Mesenteric fat pad (tissue), 1 donor: ENCODE data around the gene IGFN1. TPM values are rescaled to one million over a fixed set of nuclear protein-coding genes. Genes with fewer than 3 reads are reported as not detected.

Experiments
- DNase-seq: peaks from one replicate; pipeline ENCODE4 v3.0.0-alpha.2; 2020; ENCODE audit warnings: low spot score
- total RNA-seq: library from RNA; stranded (reverse); fragmentation: NEBNext Ultra II Directional; extraction: Animal tissue kit (Norgen Biotek cat#: 25700); gene quantifications from one replicate; pipeline ENCODE4 v1.2.1, GENCODE V29; 2021
- donor health status: DM: yes; HTN: yes; CAD: no.

The IGFN1 gene
- total RNA-seq, 1 donor from 2014 or later, result not detected

GRCh38 chr1:201184307-201185122, 6.1 kb upstream of the IGFN1 start:
- no peak for DNase-seq

- DNase-seq, result no peak
Observed at GRCh38 chr1:201185123-201185453, 5.5 kb upstream of the IGFN1 start.

- peak; percentile 73 for DNase-seq
Observed at GRCh38 chr1:201185527-201186128, 5.0 kb upstream of the IGFN1 start.

GRCh38 chr1:201186192-201186591, 4.4 kb upstream of the IGFN1 start:
- DNase-seq, result no peak

DNA sequence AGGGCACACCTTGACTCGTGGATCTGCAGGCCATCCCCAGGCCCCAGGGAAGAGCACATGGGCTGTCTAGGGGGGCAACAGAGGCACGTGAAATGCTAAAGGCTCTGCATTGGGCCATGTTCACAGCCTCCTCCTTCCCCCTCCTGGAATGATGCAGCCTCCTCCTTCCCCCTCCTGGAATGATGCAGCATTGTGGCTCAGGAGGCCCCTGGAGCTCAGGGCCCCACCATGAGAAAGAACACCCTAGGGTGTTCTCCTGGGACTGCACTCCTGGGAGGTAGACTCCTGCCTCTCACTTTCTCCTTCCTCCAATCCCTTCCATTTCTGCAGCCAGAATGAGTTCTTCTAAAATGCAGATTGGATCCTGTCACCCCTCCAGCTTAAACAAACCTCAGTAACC, 1.5 kb upstream of the IGFN1 start:
- DNase-seq, result peak; percentile 41

- peak; percentile 76 for DNase-seq
Observed at GRCh38 chr1:201190005-201190404, 619 bp upstream of the IGFN1 start.

DNA sequence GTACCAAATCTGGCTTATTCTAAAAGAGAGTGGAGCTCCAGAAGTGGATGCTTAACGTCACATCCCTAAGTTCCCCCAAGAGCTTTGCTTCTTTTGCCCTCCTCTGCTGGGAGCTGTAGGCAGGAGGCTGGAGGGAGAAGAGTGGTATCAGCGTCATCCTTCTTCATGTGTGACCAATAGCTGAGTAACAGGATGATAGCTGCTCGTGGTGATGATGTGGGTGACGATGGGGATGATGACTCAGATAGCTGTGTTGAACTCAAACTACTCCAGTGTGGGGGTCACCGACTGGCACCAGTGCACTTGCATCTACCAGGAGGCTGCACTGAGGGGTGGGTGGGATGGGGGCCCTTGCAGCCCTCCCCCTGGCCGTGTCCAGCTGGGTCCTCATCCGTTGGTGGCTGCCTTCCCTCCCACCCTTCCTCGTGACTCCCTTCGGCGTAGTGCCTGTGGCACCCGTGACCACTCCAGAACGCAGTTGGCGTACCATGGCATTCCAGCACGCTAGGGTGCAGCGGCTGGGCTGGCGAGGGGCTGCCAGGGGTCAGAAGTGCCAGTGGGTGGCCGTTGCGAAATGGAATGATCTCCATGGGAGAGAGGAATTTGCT, 1.1 kb downstream of the IGFN1 start:
- no peak for DNase-seq

- DNase-seq, result no peak
Observed at GRCh38 chr1:201192261-201192788, 1.7 kb downstream of the IGFN1 start.

DNA sequence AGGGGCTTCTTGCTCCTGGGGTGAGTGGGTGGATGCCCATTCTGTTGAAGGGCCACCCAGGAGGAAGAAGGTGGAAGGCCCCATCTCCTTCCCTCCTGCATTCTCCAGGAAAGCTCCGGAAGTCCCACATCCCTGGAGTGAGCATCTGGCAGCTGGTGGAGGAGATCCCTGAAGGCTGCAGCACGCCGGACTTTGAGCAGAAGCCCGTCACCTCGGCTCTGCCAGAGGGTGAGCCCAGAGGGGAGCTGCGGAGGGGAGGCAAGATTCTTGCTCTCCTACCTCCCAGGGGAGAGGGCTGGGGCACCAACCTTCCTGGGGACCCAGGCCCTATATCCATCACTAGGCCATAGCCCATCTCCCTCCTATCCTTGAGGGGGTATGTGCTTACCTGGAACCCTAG, 3.4 kb downstream of the IGFN1 start:
- no peak for DNase-seq

DNA sequence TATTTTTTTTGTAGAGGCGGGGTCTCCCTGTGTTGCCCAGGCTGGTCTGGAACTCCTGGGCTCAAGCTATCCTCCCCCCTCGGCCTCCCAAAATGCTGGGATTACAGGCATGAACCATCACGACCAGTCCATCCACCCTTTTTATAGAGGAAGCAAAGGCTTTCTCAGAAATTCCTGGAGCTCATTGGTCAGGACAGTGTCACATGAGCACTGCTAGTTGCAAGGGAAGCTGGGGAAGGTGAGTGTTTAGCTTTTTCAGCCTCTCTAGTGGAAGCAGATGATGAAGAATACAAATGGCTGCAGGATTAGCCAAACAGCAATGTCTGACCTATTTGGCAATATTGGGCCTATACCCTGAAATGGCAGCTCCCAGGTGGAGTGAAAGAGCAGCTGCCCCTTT, 8.0 kb downstream of the IGFN1 start:
- no peak for DNase-seq

GRCh38 chr1:201205036-201205435, 14.4 kb downstream of the IGFN1 start:
- DNase-seq, result no peak

GRCh38 chr1:201206176-201206575, 15.6 kb downstream of the IGFN1 start:
- no peak for DNase-seq

DNA sequence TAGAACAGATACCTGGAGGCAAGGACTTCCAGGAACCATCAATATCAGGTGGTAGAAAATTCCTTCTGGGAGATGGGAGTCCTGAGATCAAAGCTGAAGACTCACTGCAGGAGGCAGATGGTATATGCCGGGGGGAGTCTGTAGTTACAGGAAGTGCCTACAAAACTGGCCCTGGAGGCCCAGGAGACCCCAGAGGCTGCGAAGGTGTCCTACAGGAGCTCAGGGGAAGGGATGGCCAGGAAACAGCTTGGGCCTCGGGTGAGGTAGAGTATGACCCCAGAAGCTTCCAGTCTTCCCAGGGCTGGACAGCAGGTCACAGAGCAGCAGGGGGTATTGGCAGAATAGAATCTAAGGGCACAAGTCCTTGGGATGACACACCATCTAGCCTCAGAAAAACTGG, 16.4 kb downstream of the IGFN1 start:
- DNase-seq, result no peak

DNA sequence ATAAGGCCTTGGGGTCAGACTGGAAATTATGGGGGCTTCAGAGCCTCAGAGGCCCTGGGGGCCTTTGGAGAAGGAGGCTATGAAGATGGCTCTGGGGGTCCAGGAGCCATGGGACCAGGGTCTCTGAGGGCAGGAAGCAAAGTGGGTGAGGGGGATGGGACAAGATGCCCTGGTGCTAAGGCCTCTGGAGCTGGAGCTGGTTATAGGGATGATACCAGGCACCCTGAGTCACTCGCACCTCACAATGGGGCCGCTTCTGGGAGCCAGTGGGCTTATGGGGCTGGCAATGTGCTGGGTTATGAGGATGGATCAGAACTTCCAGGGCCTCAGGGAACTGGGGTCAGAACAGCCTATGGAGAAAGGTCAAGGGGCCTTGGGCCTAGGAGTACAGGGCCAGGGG, 17.6 kb downstream of the IGFN1 start:
- DNase-seq, result no peak

- DNase-seq, result peak; percentile 47
Observed at GRCh38 chr1:201212056-201212455, 21.4 kb downstream of the IGFN1 start.

- peak; percentile 85 for DNase-seq
Observed at GRCh38 chr1:201212461-201213055, 21.9 kb downstream of the IGFN1 start.

- DNase-seq, result peak; percentile 81
Observed at GRCh38 chr1:201213106-201213770, 22.6 kb downstream of the IGFN1 start.

GRCh38 chr1:201213926-201214325, 23.3 kb downstream of the IGFN1 start:
- DNase-seq, result peak; percentile 62

- peak; percentile 45 for DNase-seq
Observed at GRCh38 chr1:201214461-201214860, 23.8 kb downstream of the IGFN1 start.

DNA sequence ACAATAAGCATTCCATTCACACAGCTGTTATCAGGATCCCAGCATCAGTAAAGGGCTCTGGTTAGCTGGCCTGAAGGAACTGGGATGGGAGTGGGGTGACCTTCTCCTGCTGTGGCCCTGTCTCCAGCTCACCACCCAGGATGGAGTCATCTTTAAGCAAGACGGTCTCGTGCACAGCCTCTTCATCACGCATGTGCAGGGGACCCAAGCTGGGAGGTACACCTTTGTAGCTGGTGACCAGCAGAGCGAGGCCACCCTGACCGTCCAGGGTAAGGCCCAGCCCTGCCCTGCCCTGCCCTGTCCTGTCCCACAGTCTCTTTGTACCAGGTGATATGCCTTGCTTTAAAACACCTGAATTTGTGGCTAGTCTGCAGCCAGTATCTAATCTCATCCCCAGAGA, 24.3 kb downstream of the IGFN1 start:
- DNase-seq, result peak; percentile 65
